NOMO-1 treated with DMSO at 0.1 percent for 48 hours (cell line): Measurements from ENCODE around the gene GALNS.
A peak's percentile ranks its signal among the peaks of the same experiment; 100 is the strongest.

Source experiments
- DNase-seq: peaks from one replicate; lab custom pipeline; 2025; ENCODE audit not compliant: unreplicated experiment; lab: John Stamatoyannopoulos, UW

Gene GALNS

DNA sequence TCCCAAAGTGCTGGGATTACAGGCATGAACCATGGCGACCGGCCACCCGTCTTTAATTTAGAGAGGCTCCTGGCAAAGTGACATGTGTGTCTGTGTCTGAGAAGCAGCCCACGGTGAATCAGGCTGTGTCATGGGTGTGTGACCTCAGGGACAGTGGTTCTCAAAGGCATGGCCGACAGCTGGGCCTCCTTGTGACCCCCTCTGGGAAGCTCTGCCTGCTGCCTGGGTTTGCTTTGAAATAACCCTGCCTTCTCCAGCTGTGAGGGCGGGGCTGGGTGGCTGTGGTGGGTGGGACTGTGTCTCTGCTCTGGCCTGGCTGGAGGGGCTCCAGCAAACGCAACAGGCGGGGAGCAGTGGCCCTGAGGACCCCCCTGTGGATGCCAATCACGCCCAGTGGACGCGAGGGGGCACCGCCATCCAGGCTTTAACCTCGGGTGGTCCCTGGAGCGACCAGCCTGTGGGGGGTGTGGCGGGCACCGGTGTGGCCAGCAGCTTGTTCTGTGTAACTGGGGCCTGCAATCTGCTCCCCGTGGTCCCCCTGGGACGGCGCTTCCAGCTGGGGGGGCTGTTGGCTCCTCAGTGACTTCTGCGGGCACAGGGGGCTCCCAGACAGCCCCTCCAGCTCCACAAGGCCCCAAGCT, 36.2 kb downstream of the GALNS start:
- no peak for DNase-seq

DNA sequence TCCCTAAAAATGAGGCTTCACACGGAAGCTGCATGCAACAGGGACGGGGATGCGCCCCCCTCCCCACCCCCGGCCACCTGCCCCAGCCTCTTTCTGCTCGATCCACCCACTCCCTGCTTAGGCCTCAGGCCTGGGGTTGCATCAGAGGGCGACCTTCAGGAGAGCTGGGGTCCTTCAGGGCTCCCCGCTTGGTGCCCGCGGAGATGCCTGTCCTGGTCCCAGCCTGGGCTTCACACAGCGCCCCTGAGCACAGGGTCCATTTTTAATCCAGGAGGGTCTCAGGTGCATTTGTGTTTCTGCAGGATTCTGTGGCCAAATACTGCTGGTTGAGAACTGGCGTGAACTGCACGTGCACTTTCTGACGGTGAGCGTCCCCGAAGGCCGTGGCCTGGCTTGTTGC, 37.6 kb downstream of the GALNS start:
- DNase-seq = no peak

DNA sequence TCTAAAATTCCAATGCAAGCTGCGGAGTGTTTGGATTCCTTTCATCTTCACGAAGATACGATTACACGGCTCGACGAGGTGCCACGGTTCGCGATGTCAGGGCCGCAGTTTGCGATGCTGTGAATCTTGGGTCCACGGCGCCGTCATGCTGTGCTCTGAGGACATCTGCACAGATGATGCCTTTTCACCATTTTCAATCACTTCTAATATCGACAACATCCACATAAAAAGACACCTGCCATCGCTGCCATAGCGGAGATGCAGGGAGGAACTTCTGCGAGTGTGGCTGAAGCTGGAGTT, 38.2 kb downstream of the GALNS start:
- DNase-seq = no peak

DNA sequence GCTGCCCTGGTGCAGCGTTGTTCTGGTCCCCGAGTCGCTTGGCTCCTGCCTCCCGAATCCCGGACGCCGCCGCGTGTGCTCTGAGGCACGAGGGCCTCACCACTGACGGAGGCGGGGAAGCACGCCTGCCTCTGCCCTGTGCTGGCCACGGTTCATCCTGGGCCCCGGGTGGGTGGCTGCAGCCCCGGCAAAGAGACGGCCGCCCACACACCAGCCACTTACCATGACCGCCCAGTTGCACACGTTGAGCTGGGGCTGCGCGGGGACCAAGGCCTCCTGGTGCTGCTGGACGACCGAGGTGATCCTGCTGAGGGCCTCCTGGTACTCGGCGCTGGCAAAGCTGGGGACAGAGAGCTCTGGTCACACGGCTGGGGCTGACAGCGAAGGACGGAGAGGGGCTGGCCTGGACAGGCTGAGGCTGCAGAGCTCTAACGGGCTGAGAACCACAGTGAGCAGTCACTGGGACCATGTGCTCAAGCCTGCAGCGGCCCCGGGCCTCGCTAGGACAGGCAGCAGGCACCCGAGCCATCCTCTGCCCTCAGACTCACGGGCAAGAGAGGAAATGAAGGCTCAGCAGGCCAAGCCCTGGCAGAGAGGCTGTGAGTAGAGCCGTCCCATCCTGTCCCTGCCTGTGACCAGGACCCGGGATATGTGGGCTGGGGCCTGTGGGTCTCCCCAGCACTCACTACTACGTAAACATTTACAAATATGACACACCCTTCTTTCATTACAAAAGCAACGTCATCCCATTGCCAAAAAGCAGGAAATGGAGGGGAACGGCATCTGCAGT, 38.8 kb downstream of the GALNS start:
- DNase-seq = no peak

DNA sequence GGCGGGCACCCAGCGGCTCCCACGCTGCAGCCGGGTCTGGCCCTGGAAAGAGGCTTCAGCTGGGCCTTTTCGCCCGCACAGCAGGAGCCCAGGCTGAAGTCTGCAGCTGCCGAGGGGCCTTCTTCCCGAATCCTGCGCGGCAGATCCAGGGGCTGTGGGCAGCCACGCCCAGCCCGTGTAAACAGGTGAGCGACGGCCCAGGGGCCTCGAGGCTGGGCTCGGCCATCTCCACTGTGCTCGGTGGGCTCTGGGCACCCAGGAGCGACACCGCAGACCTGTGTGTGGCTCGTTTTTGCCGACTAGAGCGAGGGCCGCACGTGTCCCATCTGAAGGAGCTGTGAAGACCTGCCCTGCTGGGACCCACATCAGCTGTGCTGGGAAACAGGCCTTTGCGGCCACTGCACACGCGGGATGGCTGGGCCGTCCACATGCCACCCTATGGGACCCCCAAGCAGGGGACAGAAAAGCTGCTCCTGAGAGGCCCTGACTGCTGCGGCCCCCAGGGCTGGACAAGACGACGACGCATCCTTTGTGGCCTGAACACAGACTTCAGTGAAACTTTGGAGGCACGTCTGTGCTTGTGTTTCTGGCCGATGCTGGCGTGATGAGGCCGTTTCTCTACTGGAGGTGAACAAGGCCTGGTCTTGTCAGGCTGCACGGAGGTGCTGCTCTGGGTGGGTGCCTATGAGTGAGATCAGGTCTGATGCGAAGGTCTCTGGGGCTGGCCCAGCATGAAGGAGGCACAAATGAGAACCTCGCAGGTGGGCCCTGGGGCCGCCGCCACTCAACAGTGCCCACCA, 39.8 kb downstream of the GALNS start:
- no peak for DNase-seq

DNA sequence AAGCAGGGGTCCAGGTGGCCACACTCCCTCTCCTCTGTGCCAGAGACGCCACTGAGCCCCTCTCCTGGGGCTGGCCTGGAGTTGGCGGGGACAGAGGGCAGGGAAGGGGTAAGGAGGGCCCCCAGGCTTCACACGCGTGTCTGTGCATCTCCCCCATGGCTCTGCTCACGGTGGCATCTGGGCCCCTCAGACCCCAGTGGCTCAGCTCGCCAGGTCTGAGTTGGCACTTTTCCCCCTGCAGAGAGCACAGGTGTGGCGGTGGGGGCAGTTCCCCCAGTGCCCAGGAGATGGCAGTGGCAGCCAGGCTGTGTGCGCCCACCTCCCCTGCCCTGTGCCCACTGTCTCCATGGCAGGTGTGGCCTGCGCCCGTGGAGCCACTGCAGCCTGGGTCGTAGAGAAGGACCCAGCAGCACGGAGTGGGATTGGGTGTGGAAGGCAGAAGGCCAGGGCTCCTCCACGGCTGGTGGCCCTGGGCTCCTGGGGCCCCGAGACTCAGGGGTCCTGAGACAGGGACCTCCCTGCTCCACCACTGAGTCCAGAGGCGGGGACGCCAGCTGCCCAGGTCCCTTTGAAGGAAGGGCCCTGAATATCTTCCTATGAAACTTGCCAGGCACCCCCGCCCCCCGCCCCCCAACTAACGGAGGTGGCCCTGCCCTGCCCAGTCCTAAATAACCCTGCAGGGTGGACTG, 40.7 kb downstream of the GALNS start:
- peak; percentile 28 for DNase-seq

DNA sequence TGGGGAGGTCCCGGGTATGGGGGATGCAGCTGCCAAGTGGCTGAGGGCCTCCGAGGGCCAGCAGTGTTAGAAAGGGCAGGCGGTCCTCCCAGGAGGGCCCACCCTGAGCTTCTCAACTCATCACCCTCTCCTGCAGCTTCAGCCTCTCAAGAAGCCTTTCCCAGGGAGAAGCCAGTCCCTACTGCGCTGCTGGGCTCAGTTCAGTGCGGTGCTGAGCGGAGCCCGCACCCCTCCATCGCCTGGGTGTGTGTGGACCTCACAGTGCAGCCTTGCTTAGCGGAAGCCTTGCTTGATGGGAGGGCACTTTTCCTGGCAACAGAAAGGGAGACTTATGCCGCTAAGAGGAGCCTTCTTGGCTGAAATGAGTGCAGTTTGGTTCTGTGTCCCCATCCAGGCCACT, 41.5 kb downstream of the GALNS start:
- DNase-seq = no peak

DNA sequence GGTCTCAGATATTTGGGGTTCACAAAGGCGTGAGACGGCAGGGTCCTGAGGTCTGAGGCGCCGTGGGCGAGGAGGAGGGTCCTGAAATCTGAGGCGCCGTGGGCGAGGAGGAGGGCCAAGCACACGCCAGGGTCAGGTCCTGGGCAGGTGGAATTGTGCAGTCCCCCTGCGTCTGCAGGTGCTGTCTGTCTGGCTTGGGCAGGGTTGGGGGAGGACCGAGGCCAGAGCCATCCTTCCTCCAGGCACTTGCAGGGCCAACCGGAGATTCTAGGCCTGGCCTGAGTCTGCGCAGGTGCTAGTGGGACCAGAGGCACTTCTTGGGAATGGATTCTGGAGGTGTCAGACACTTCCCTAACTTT, 42.6 kb downstream of the GALNS start:
- DNase-seq = no peak

DNA sequence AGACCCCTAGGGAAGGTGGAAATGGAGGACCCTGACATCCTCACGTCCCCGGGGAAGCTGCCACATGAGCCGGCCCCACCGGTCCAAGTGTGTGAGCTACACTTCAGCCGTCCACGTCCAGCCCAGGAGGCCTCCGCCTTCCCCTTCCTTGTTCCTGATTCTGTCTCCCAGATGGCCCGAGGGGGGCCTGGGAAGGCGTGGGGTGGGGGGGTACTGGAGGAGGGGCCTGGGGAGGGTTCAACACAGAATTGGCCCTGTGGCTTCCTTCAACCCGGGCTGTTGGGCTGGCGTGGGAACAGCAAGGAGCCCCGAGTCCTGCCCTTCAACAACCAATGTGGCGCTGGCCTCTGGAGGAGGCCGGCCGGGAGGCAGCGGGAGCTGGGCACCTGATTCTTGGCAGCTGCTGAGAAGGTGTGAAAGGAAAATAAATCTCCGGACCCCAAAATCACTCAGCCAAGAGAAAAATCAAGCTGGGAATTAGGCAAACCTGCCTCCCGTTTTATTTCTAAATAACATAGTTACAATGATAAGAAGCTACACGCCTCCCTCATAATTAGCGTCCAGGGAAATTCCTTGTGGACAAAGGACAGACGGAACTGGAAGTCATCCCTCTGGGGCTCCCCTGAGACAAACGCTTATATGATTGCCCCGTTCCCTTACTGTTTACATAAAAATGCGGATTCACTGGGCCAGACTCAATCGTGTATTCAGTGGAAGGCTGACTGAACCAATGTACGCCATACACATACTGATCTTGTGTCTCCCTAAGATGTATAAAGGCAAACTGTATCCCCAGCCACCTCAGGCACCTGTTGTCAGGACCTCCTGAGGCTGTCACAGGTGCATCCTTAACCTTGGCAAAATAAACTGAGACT, 43.2 kb downstream of the GALNS start:
- no peak for DNase-seq

DNA sequence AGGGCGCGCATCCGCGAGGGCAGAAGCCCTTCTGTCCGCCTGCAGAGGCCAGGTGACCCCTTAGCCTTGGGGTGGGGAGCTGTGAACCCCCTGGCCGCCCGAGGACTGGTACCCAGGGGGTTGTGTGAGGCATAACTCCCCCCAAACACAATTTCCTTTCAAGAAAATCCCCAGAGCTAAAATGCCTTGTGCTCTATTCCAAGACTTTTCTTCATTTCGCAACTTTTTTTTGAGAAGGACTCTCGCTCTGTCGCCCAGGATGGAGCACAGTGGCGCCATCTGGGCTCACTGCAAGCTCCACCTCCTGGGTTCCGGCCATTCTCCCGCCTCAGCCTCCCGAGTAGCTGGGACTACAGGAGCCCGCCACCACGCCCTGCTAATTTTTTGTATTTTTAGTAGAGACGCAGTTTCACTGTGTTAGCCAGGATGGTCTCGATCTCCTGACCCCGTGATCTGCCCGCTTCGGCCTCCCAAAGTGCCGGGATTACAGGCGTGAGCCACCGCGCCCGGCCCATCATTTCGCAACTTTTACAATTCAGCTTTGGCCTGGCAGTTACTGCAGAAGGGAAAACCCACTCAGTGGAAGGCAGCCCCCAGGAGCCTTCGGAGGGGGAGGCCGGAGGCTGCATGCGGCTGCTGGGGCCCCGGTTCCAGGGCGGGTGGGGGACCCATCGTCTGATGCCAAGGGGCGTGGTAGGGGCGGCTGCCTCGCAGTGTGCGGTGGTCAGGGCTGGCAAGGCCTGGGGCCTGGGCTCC, 44.1 kb downstream of the GALNS start:
- DNase-seq = peak; percentile 64

DNA sequence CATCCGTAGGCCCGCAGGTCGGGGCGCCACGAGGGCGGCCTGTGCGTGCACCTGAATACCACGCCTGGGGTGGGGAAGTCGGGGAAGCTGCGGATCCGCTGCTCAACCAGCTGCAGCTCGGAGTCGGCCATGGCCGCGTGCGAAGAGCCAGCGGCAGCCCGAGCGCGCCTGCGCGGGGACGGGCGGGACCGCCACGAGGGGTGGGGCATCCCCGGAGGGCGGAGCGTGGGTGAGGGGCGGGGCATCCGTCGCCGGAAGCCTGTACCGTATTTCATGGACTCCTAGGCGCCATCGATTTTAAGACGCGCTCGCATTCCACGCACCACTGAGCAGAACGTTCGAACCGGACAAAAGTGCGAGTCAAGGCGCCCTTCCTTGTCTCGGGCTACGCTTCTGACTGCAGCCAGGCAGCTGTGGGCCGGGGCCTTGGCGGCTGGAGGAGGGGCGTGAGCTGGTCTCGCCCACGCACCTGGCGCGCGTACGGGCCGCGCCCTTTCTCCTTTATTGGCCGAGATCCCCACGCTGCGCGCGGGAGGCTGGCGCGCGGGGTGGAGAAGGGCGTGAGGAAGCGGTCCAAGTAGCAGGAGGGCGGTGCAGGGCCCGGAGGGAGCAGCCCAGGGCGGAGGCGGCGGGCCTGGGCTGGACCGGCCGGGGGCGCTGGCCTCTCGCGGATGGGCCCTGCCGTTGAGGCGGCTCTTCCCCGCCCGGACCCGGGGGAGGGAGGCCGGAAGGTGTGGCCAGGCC, 44.8 kb downstream of the GALNS start, which contains the start of gene APRT:
APRT (minus strand) TSS at position 160 of the 744 bp plus-strand sequence; CDS start at position 131, 29 bp downstream.
- peak; percentile 91 for DNase-seq

DNA sequence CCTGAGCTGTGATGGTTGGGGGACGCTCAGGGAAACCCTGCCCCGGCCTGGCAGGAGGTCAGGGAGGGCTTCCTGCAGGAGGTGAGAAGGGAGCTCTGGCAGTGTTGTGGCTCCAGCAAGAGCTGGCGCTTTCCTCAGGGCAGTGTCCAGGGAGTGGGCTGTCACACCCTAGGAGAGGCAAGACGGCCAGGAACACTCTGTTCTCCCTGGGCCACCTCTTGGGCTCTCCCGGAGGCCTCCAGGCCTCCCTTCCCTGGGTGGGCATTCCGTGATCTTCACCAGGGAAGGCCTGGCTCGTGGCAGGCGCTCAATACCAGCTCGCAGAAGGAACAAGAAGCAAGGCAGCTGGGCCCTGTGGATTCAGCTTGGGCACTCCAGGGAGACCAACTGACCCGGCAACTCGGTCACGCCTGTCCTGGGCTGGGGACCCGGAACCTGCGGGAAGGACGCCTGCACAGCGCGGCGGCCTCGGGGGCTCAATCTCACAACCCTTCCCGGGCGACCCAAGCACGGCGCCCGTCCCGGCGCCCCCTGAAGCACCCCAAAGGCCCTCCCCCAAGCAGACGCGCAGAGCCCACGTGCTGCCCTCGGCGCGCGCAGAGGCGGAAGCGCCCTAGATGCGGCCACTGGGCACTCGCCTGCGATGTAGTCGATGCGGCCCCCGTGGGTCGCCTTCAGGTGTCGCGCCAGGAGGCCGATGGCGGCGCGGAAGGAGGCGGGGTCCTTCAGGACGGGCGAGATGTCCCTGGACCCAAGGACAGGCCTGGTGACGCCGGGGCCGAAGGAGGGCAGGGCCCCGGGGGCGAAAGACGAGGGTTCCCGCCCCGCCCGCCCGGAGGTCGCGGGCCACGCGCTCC, 45.6 kb downstream of the GALNS start:
- DNase-seq = peak; percentile 59

DNA sequence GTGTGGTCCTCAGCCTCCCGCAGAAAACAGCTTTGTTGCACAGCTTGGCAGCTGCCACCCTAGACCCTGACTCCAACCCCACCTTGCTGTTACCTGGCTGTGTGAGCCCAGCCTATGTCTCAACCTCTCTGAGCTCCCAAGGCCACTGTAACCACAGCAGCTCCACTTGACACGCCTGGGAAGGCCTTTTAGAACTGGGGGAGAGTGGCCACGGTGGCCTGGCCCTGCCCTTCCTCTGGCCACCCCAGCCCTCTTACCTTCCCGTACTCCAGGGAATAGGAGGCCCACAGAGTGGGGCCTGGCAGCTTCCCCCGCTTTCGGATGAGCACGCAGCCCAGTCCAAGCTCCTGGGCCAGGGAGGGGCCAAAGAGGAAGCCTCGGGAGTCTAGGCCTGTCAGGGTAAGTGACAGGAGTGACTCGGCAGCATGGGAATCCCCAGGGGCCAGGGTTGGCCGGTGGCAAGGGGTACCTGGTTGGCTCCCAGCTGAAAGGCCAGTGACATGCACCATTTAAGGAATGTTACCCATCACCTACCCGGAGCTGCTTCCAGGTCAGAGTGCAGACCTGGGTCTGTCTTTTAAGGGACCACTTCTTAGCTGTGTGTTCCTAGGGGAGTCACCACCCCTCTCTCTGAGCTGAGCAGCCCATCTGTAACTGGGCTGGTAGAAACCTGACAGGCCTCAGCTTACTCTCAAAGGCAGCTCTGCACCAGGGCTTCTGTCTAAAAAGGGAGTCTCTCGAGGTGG, 46.4 kb downstream of the GALNS start:
- DNase-seq = peak; percentile 35

DNA sequence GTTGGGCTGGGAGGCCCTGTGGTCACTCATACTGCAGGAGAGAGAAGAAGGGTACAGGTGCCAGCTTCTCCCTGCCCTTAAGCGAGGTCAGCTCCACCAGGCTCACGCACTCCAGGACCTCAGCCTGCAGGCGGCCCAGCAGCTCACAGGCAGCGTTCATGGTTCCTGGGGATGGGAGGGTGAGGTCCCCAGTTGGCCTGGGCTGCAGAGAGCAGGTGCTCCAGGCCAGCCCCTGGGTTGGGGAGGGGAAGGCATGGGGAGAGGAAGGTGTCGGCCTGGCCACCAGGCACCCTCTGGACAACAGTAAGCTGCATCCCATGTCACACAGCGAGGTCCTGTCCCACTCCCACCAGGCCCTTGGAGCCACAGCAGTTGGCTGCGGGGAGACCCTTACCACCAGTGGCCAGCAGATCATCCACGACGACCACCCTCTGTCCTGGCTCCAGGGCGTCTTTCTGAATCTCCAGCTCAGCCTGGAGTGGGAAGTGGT, 47.0 kb downstream of the GALNS start:
- DNase-seq = no peak

DNA sequence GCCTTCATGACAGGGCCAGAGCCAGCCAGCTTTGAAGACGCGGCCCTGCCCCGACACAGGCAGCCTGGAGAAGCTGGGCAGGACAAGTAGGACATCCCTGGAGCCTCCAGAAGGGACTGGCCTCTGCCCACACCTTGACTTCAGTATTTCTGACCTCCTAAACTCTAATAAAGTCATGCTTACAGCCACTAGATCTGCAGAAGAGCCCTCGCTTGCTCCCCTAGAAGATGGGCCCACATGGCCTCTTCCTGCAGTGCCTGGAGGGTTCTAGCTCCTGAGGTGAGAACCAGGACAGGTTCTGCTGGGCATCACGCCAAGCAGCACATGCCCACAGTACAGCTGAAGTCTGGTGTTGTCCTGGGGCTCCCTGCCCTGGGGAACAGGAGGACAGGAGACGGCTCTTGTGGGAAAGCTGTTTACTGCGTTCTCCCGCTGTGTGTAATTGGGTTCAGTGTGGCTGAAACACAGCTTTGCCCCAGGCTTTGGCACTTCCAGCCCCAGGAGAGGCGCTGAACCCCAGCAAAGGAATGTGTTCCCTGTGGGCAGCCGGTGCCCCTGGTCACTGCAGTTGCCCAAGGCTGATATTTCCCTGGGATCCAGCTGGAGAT, 47.6 kb downstream of the GALNS start:
- no peak for DNase-seq

DNA sequence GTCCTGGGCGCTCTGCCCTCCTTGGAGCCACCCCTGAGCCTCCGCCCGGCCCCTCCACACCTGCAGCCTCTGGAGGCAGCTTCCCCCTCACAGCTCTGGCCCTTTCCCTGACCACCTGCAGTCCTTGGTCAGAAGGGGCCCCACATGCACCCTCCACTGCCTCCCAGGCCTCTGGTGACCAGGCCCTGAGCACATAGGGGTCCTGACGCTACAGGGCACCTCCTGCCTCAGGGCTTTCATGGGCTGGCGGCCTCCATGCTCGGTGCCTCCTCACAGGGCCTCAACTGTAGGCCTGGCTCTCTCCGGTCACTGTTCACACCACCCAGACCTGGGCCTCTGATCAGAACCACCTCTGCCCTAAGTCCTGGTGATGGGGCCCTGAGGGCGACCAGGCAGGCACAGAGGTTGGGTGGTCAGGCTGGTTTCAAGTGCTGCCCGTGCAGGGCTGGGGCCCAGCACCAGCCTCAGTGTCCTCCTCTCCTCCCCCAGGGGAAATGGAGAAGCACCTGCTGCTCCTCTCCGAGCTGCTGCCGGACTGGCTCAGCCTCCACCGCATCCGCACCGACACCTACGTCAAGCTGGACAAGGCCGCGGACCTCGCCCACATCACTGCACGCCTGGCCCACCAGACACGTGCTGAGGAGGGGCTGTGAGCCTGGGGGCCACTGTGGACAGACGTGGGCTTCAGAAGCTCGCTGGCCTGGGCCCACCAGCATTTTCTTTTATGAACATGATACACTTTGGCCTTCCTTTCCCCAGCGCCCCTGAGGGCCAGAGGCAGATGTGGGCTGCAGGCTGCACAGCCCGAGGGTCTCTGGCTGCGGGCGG, 48.9 kb downstream of the GALNS start:
- no peak for DNase-seq
